ENCODE data around the gene DOLPP1.
A peak's percentile ranks its signal among the peaks of the same experiment; 100 is the strongest.

The DOLPP1 gene

GRCh38 chr9:129069862-129070641 lies 10.9 kb upstream of the DOLPP1 start:
- TF ChIP-seq AEBP2 (tag by site-specific recombination; IDR thresholded peaks at IDR 0.05; ENCODE audit: borderline replicate concordance): no peak
- 0 out of 2 replicates have a peak, but pooled peaks have one; percentile 13 for TF ChIP-seq HIC1 (tag by site-specific recombination; IDR thresholded peaks at IDR 0.05)
- TF ChIP-seq ZFP41 (tag by site-specific recombination; IDR thresholded peaks at IDR 0.05; ENCODE audit: borderline replicate concordance): no peak
- peak; percentile 18; the same call in 1 of the 2 replicates for TF ChIP-seq GLIS2 (tag by site-specific recombination; IDR thresholded peaks at IDR 0.05)
- peak; percentile 66 for TF ChIP-seq ZNF335 (tag by site-specific recombination; conservative IDR thresholded peaks at IDR 0.05)
- Histone ChIP-seq H3K4me1 (ENCODE audit: control insufficient read depth, insufficient read depth, low read length) (no peaks in the 10 kb centered on the region), H3K36me3 (ENCODE audit: control insufficient read depth in 2 of 2, insufficient read depth in 1 of 2, low read length in 2 of 2) (peaks cover under 1 to 39% of the 10 kb centered on the region in 2 experiments; a peak in 2 of 3 replicates), H3K27ac (ENCODE audit: extremely low read depth, low read depth, low read length) (no peak overlapping the region), H3K4me3 (ENCODE audit: low read depth, low read length) (no peak overlapping the region), H3K9me3 (ENCODE audit: control insufficient read depth, insufficient read depth, low read depth, low read length) (no peaks in the 10 kb centered on the region)
- CTCF ChIA-PET: no interaction called here
- POLR2A ChIA-PET: interaction anchor here (0.5 to 4.4 kb wide), 3 partner anchors 11 to 432 kb away, joined by 5 to 16 read pairs (median 5); partner anchors contain the start of gene DOLPP1

GRCh38 chr9:129070696-129071525 lies 10.0 kb upstream of the DOLPP1 start:
- H3K36me3 ChIP-seq (ENCODE audit: control insufficient read depth in 2 of 2, insufficient read depth in 1 of 2, low read length in 2 of 2): peaks cover 0 to 32% of the 10 kb centered on the region in 2 experiments; a peak in 1 of 3 replicates
- H3K27ac ChIP-seq (ENCODE audit: extremely low read depth, low read depth, low read length): no peak overlapping the region
- ChIA-PET POLR2A (interaction anchor here (4.4 kb wide), 1 partner anchor 10 kb away, joined by 16 read pairs; the partner anchor contains the start of gene DOLPP1), CTCF (no interaction called here)
- H3K9me3 ChIP-seq (ENCODE audit: control insufficient read depth, insufficient read depth, low read depth, low read length): no peaks in the 10 kb centered on the region
- no peak overlapping the region for H3K4me3 ChIP-seq (ENCODE audit: low read depth, low read length)
- no peaks in the 10 kb centered on the region for H3K4me1 ChIP-seq (ENCODE audit: control insufficient read depth, insufficient read depth, low read length)
- peak; percentile 28; the same call in 1 of the 2 replicates for TF ChIP-seq ZNF600 (tag by site-specific recombination; IDR thresholded peaks at IDR 0.05)
- no peak for TF ChIP-seq ZNF140 (tag by site-specific recombination; IDR thresholded peaks at IDR 0.05)
- TF ChIP-seq ZNF777 (tag by site-specific recombination; IDR thresholded peaks at IDR 0.05; ENCODE audit: borderline replicate concordance): no peak
- TF ChIP-seq ZNF18 (tag by site-specific recombination; IDR thresholded peaks at IDR 0.05): no peak
- no peak for TF ChIP-seq ZNF10 (tag by site-specific recombination; IDR thresholded peaks at IDR 0.05)
- no peak for TF ChIP-seq PRDM10 (tag by site-specific recombination; IDR thresholded peaks at IDR 0.05)
- TF ChIP-seq ZNF580 (tag by site-specific recombination; IDR thresholded peaks at IDR 0.05): no peak
- no peak for TF ChIP-seq ZNF510 (tag by site-specific recombination; IDR thresholded peaks at IDR 0.05; ENCODE audit: insufficient replicate concordance)
- TF ChIP-seq MEIS1 (CRISPR knock-in tag; IDR thresholded peaks at IDR 0.05; ENCODE audit: borderline replicate concordance): no peak
- TF ChIP-seq MZF1 (tag by site-specific recombination; IDR thresholded peaks at IDR 0.05; ENCODE audit: borderline replicate concordance): no peak
- TF ChIP-seq ZNF202 (tag by site-specific recombination; IDR thresholded peaks at IDR 0.05; ENCODE audit: borderline replicate concordance): no peak
- TF ChIP-seq KLF7 (tag by site-specific recombination; IDR thresholded peaks at IDR 0.05; ENCODE audit: borderline replicate concordance): no peak
- peak; percentile 83 for TF ChIP-seq KLF1 (tag by site-specific recombination; IDR thresholded peaks at IDR 0.05)
- peak; percentile 28 for TF ChIP-seq ZFHX2 (tag by site-specific recombination; conservative IDR thresholded peaks at IDR 0.05)
- TF ChIP-seq ZNF239 (tag by site-specific recombination; IDR thresholded peaks at IDR 0.05): no peak
- no peak for TF ChIP-seq ZNF132 (tag by site-specific recombination; IDR thresholded peaks at IDR 0.05; ENCODE audit: borderline replicate concordance)
- peak; percentile 59 for TF ChIP-seq EGR2 (tag by site-specific recombination; IDR thresholded peaks at IDR 0.05; ENCODE audit: low read depth)
- peak; percentile 60 for TF ChIP-seq SCRT2 (tag by site-specific recombination; IDR thresholded peaks at IDR 0.05)

All from HEK293 (cell line).